ENCODE measurements around the gene ACTL8.

ACTL8 gene

DNA sequence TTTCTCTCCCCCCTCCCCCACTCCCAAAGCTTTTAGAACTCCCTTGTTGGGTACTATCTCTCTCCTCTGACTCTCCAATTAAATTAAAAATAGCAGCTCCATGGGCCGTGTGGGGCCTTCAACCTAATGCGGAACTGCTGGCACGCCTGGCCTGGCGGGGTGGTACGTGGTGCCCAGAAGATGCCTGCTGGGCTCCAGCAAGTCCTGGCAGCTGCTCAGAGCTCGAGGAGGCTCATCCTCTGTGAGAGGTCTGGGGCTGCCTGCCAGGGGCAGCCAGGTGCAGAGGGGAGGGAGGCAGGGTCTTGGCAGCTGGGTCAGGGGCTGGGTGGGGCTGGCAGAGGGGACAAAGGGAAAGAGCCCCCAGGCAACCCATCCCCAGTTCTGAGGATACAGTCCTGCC is 74.4 kb downstream of the ACTL8 start:
- TF ChIP-seq, protein P1, sequence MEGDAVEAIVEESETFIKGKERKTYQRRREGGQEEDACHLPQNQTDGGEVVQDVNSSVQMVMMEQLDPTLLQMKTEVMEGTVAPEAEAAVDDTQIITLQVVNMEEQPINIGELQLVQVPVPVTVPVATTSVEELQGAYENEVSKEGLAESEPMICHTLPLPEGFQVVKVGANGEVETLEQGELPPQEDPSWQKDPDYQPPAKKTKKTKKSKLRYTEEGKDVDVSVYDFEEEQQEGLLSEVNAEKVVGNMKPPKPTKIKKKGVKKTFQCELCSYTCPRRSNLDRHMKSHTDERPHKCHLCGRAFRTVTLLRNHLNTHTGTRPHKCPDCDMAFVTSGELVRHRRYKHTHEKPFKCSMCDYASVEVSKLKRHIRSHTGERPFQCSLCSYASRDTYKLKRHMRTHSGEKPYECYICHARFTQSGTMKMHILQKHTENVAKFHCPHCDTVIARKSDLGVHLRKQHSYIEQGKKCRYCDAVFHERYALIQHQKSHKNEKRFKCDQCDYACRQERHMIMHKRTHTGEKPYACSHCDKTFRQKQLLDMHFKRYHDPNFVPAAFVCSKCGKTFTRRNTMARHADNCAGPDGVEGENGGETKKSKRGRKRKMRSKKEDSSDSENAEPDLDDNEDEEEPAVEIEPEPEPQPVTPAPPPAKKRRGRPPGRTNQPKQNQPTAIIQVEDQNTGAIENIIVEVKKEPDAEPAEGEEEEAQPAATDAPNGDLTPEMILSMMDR (IDR thresholded peaks at IDR 0.05; ENCODE audit: extremely low read depth, missing control alignments) = no peak

DNA sequence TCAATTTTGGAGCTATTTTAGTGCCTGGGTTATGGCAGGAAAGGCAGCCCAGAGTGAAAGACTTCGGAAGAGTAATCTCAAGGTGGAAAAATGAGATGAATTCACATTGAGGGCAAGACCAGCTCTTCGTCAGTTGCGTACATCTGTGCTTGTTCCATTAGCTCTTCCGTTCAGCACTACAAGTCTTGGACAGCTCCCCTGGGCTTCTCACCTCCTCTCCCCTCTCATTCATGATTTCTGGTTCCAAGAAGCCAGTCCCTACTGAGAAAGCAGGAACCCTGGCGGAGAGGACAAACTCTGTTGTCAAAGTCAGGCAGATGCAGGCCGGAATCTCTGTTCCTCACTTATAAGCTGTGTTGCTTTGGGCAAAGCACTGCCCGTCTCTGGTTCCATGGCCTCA is 76.5 kb downstream of the ACTL8 start:
- no peak for DNase-seq (ENCODE audit: low spot score)
- TF ChIP-seq, protein P1 (IDR thresholded peaks at IDR 0.05; ENCODE audit: extremely low read depth, missing control alignments) = no peak

More for the DNA sequence above, 74.4 kb downstream of the ACTL8 start:
- no peak for DNase-seq (ENCODE audit: low spot score)

DNA sequence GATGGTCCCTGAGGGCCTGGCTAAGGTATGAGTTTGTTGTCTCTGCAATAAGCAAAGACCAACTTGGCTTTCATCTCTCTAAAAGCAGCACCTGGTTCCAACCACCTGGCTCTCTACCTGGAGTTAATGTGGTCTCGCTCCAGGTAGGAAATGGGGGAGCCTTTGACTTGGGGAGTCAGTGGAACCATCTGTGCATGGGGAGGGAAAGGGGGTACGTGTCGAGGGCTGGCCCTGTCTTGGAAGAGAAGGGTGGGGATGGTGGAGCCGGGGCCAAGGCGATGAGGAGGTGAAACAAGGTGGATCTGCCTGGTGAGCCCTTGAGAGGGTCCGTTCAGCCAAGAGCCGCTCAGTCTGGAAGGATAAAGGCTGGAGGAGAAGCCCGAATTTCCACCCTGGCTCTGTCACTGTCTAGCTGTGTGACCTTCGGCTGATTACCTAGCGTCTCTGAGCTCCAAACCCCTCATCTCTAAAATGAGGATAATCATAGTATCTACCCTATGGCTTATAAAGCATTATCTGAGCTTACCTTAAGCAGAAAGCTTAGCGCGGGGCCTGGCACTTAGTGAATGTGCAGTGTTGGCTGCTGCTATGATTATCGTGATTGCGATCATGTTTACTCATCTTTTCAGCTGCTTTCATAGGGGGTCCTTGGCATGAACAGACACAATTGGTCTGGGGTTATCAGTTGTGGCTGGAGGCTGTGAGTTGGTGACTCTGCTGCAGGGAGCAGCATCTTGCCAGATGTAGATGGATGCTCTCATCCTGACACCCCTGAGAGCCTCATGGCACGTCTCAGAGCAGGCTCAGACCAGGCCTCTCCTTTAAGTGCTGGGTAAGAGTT is 78.7 kb downstream of the ACTL8 start:
- no peak for DNase-seq (ENCODE audit: low spot score)
- TF ChIP-seq, protein P1 (IDR thresholded peaks at IDR 0.05; ENCODE audit: extremely low read depth, missing control alignments) = no peak

DNA sequence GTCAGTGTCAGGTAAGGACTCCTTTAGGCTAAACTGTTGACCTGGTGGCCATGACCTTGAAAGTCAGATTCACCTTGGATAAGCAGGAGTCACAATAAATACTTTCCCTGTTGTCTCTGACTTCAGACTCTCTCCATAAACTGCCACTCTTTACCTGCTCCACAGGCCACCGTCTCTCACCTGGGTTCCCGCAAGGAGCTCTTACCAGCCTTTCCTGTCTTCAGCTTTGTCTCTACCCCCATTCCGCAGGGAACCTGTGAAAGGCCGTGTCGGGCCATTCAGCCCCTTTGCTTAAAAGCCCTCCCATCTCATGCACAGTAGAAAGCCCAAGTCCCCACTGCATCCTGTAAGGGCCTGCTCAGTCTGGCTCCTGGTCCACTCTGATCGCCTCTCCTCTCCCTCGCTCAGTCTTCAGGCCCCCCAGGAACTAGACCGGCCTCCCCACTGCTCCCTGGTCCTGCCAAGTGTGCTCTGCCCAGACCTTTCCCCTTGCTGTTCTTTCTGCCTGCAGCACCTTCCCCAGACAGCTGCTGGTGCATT is 79.5 kb downstream of the ACTL8 start:
- TF ChIP-seq, protein P1 (IDR thresholded peaks at IDR 0.05; ENCODE audit: extremely low read depth, missing control alignments) = no peak
- DNase-seq (ENCODE audit: low spot score) = no peak

DNA sequence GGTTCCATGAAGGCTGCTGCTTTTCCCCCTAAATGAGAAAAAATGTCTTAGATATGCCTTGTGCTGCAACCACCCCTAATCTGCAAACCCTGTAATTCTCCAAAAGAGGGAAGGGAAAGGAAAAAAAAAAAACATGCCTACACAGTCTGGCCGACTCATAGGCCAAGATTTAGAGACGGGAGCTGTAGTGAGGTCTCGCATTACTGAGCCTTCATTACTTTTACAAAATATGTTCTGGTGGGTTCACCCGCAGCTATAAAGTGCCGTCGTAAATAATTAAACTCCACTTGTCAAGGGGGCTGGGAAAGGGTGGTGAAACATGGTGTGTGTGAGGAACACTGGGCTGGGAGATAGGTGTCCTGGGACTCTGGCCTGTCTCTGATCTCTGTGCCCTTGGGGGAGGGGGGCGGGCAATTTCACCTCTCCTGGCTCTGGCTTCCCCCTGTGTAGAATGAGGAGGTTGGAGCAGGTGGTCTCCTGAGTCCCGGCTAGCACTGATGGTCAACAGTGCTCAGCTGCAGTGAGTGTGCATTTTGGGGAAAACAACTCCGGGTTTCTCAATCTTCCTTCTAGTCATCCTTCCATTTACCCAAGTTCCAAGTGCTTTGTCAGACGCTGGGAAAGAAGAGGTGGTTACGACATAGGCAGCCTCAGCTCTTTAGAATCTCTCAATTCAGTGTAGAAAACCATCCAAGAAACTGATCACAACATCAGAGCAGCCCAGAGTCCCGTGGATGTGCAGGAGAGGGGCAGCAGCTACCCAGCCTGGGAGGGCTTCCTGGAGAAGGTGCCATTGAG is 82.3 kb downstream of the ACTL8 start:
- TF ChIP-seq, protein P1 (IDR thresholded peaks at IDR 0.05; ENCODE audit: extremely low read depth, missing control alignments) = no peak
- no peak for DNase-seq (ENCODE audit: low spot score)

DNA sequence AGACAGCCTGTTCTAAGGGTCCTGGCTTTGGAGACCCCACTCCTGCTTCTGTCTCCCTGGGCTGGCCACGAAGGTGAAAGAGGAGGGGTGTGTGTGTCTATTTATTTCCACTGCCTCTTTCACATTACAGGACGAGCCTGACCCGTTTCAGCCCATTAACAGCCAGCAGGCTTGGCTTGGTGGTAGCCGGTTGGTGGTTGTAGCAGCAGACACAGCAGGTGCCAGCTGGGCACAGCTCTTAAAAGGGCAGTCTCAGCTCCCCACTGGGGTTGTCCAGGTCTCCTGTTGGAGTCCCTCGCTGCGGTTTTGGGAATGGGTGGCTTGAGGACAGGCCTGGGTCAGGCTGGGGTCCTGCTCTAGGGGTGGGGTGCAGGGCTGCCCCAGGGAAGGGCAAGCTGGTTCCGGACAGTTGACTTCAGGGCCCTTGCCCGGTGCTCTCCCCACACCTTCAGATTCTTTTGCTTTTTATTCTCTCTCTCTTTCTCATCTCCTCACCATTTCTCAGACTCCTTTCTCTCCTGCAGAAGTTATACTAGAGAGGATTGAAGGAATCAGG is 84.6 kb downstream of the ACTL8 start:
- TF ChIP-seq, protein P1 (IDR thresholded peaks at IDR 0.05; ENCODE audit: extremely low read depth, missing control alignments) = no peak
- no peak for DNase-seq (ENCODE audit: low spot score)

All from GM20000 (cell line).